ENCODE results near the gene RHOH. TPM values are rescaled to one million over a fixed set of nuclear protein-coding genes. Genes with fewer than 3 reads are reported as not detected.
"Not testable (repeated sequence)": the region's sequence is repeated elsewhere in the genome, so short reads cannot be mapped to it uniquely, and the experiment has no call there.

RHOH gene
- total RNA-seq, 1 donor from 2014 or later = not detected

DNA sequence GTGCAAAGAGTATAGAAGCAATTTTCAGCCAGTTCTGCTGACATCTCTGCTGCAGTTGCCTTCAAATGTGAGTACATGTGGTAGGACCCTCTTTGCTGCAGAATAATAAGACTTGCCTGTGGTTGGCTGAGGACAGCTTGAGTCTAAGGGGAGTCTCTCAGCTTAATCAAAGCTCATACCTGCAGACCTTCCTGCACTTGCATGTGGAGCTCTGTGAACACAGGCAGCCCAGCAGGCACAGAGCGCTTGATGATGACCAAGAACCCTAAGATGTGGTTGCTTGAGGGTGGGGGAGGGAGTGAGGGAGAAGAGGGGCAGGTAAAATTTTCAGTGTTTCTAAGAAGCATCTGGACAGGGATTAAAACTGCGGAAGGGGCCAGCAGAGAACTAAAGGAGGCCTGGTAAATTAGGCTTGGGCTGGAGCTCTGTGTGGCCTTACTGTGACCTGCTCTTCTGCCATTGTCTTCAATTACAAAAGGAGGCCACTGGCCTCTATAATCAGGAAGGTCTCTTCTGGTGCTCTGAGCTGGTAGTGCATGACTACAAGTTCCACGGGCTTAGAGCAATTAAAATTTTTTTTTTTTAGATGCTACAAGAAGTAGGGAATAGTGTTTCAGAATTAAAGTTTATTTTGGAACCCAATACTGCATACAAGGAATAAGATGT lies 78.4 kb downstream of the RHOH start:
- Mint-ChIP-seq H3K27me3 (ENCODE audit: unreplicated experiment) (peaks cover 3% of the 10 kb centered on the region), H3K36me3 (ENCODE audit: unreplicated experiment) (no peaks in the 10 kb centered on the region), H3K27ac (ENCODE audit: unreplicated experiment) (no peak overlapping the region), H3K4me3 (ENCODE audit: unreplicated experiment) (no peak overlapping the region), H3K9me3 (ENCODE audit: unreplicated experiment) (no peaks in the 10 kb centered on the region), H3K4me1 (ENCODE audit: unreplicated experiment) (no peaks in the 10 kb centered on the region)
- no peak for DNase-seq (ENCODE audit: extremely low spot score, unreplicated experiment)
- TF ChIP-seq, protein P1, sequence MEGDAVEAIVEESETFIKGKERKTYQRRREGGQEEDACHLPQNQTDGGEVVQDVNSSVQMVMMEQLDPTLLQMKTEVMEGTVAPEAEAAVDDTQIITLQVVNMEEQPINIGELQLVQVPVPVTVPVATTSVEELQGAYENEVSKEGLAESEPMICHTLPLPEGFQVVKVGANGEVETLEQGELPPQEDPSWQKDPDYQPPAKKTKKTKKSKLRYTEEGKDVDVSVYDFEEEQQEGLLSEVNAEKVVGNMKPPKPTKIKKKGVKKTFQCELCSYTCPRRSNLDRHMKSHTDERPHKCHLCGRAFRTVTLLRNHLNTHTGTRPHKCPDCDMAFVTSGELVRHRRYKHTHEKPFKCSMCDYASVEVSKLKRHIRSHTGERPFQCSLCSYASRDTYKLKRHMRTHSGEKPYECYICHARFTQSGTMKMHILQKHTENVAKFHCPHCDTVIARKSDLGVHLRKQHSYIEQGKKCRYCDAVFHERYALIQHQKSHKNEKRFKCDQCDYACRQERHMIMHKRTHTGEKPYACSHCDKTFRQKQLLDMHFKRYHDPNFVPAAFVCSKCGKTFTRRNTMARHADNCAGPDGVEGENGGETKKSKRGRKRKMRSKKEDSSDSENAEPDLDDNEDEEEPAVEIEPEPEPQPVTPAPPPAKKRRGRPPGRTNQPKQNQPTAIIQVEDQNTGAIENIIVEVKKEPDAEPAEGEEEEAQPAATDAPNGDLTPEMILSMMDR (IDR thresholded peaks at IDR 0.05) = no peak

DNA sequence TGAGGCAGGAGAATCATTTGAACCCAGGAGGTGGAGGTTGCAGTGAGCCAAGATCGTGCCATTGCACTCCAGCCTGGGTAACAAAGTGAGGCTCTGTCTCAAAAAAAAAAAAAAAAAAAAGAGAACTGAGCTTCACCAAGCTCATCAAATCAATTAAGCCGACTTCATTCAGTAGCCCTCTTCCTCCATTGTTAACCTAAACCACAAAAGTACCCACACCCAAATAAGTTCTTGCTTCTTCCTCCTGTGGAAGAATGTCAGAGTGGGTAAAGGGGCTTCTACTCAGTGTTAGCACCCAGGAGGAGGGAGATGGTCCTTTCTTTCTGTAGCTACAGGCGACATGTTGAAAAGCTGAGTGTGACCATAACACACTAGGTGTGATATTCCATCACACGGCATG lies 79.7 kb downstream of the RHOH start:
- no peak overlapping the region for H3K27ac Mint-ChIP-seq (ENCODE audit: unreplicated experiment)
- no peak for DNase-seq (ENCODE audit: extremely low spot score, unreplicated experiment)
- no peak overlapping the region for H3K4me3 Mint-ChIP-seq (ENCODE audit: unreplicated experiment)
- H3K27me3 Mint-ChIP-seq (ENCODE audit: unreplicated experiment) = peaks cover 3% of the 10 kb centered on the region
- H3K36me3 Mint-ChIP-seq (ENCODE audit: unreplicated experiment) = no peaks in the 10 kb centered on the region
- H3K9me3 Mint-ChIP-seq (ENCODE audit: unreplicated experiment) = no peaks in the 10 kb centered on the region
- TF ChIP-seq, protein P1 (IDR thresholded peaks at IDR 0.05) = no peak
- H3K4me1 Mint-ChIP-seq (ENCODE audit: unreplicated experiment) = no peaks in the 10 kb centered on the region

DNA sequence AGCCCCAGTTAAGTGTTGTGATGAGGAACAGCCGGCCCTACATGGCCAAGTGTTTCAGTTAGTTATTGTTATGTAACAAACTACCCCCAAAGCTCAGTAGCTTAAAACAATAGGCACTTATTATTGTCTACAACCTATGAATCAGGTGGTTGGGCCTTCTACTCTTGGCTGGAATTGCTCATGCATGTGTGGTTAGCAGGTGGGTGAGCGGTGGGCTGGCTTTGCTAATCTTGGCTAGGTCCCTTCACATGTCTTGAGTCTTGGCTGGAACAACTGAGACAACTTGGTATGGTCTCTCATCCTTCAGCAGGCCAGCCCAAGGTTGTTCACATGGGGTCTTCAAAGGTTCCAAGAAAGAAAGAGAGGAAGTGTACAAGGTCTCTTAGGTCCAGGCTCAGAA lies 83.8 kb downstream of the RHOH start:
- DNase-seq (ENCODE audit: extremely low spot score, unreplicated experiment) = no peak
- no peaks in the 10 kb centered on the region for H3K36me3 Mint-ChIP-seq (ENCODE audit: unreplicated experiment)
- TF ChIP-seq, protein P1 (IDR thresholded peaks at IDR 0.05) = no peak
- H3K4me3 Mint-ChIP-seq (ENCODE audit: unreplicated experiment) = no peak overlapping the region
- no peaks in the 10 kb centered on the region for H3K9me3 Mint-ChIP-seq (ENCODE audit: unreplicated experiment)
- H3K27ac Mint-ChIP-seq (ENCODE audit: unreplicated experiment) = no peak overlapping the region
- no peaks in the 10 kb centered on the region for H3K4me1 Mint-ChIP-seq (ENCODE audit: unreplicated experiment)
- peaks cover 5% of the 10 kb centered on the region for H3K27me3 Mint-ChIP-seq (ENCODE audit: unreplicated experiment)

DNA sequence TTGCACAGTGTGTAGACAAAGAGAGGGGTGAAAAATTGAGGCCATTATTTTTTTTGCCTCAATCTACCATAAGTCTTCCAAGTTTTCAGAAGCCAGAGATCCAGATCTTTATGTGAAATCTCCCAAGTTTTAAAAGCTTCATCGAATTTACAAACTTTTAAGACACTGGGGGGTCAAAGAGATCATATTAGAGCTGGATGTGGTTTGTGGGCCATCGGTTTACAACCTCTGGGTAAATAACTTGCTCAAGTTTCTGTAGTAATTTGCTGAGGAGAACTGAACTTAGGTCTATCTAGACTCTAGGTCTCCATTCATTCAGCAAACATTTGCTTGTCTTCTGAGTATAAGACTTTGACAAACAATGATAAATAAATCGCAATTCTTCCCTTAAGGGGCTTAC lies 84.3 kb downstream of the RHOH start:
- no peak overlapping the region for H3K4me3 Mint-ChIP-seq (ENCODE audit: unreplicated experiment)
- TF ChIP-seq, protein P1 (IDR thresholded peaks at IDR 0.05) = no peak
- no peak for DNase-seq (ENCODE audit: extremely low spot score, unreplicated experiment)
- no peaks in the 10 kb centered on the region for H3K36me3 Mint-ChIP-seq (ENCODE audit: unreplicated experiment)
- no peaks in the 10 kb centered on the region for H3K9me3 Mint-ChIP-seq (ENCODE audit: unreplicated experiment)
- H3K27me3 Mint-ChIP-seq (ENCODE audit: unreplicated experiment) = peaks cover 5% of the 10 kb centered on the region
- H3K4me1 Mint-ChIP-seq (ENCODE audit: unreplicated experiment) = no peaks in the 10 kb centered on the region
- no peak overlapping the region for H3K27ac Mint-ChIP-seq (ENCODE audit: unreplicated experiment)

DNA sequence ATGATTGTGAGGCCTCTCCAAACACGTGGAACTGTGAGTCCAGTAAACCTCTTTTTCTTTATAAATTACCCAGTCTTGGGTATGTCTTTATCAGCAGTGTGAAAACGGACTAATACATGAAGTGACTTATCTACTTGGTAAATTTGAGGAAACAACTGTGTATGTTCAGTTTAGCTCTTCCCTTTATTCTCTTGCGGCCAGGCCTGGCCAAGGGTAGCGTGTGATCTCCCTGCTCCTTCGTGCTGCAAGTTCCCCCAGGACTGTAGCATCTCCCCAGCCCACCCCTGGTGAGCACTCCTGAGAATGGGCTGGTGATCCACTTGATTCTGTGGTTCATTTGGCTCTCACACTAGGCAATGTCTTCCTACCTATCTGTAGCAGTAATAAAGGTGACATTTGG lies 85.1 kb downstream of the RHOH start:
- Mint-ChIP-seq H3K4me3 (ENCODE audit: unreplicated experiment) (no peak overlapping the region), H3K27me3 (ENCODE audit: unreplicated experiment) (peaks cover 5% of the 10 kb centered on the region), H3K27ac (ENCODE audit: unreplicated experiment) (no peak overlapping the region), H3K9me3 (ENCODE audit: unreplicated experiment) (no peaks in the 10 kb centered on the region), H3K36me3 (ENCODE audit: unreplicated experiment) (no peaks in the 10 kb centered on the region), H3K4me1 (ENCODE audit: unreplicated experiment) (no peaks in the 10 kb centered on the region)
- DNase-seq (ENCODE audit: extremely low spot score, unreplicated experiment) = no peak
- TF ChIP-seq, protein P1 (IDR thresholded peaks at IDR 0.05) = no peak

DNA sequence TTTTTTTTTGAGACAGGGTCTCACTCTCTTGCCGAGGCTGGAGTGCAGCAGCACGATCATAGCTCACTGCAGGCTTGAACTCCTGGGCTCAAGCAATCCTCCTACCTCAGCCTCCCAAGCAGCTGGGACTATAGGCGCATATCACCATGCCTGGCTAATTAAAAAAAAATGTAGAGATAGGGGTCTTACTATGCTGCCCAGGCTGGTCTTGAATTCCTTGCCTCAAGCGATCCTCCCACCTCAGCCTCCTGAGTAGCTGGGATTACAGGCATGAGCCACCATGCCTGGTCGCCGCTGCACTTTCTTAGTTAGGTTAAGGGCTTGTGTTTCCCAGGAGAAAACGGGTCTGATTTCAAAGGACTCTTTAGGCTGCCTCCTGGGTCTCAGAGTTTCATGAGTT lies 86.0 kb downstream of the RHOH start:
- DNase-seq (ENCODE audit: extremely low spot score, unreplicated experiment); H3K9me3 Mint-ChIP-seq (ENCODE audit: unreplicated experiment); H3K27me3 Mint-ChIP-seq (ENCODE audit: unreplicated experiment); H3K36me3 Mint-ChIP-seq (ENCODE audit: unreplicated experiment); H3K4me3 Mint-ChIP-seq (ENCODE audit: unreplicated experiment); H3K27ac Mint-ChIP-seq (ENCODE audit: unreplicated experiment); H3K4me1 Mint-ChIP-seq (ENCODE audit: unreplicated experiment): not testable (repeated sequence)
